HL-60/S4 treated with phorbol 12-myristate 13-acetate at 8.2 ng/mL for 4 days and 3 days (cell line): Measurements from ENCODE around the gene CLP1.
"Not testable (repeated sequence)": the region's sequence is repeated elsewhere in the genome, so short reads cannot be mapped to it uniquely, and the experiment has no call there.

Experiments used
- in situ Hi-C: fragments of 300-500 bp; cut with MboI; formaldehyde crosslinking; loops from 2 replicates; pipeline ENCODE4 v1.15.0; 2022; ENCODE audit warnings: low sequenced_read_pairs

Gene CLP1

GRCh38 chr11:57640068-57640800 is 17.3 kb upstream of the CLP1 start:
- in situ Hi-C loops, result loop anchor here (5.0 to 10.0 kb wide), 2 partner anchors 73 to 295 kb away; partner anchors contain the start of gene UBE2L6

GRCh38 chr11:57641011-57641807 is 16.4 kb upstream of the CLP1 start:
- in situ Hi-C loops, result loop anchor here (5.0 to 10.0 kb wide), 2 partner anchors 74 to 296 kb away; partner anchors contain the start of gene UBE2L6

GRCh38 chr11:57643802-57644201 is 13.8 kb upstream of the CLP1 start:
- in situ Hi-C loops, result loop anchor here (5.0 to 10.0 kb wide), 2 partner anchors 77 to 299 kb away; partner anchors contain the start of gene UBE2L6

- in situ Hi-C loops, result loop anchor here (5.0 to 10.0 kb wide), 2 partner anchors 78 to 300 kb away; partner anchors contain the start of gene UBE2L6
Observed at GRCh38 chr11:57644748-57645688, 12.5 kb upstream of the CLP1 start.

GRCh38 chr11:57645689-57646085 is 11.9 kb upstream of the CLP1 start:
- in situ Hi-C loops, result loop anchor here (10.0 kb wide), 1 partner anchor 301 kb away; no protein-coding TSS in a partner anchor

- in situ Hi-C loops, result loop anchor here (10.0 kb wide), 1 partner anchor 301 kb away; no protein-coding TSS in a partner anchor
Observed at GRCh38 chr11:57646194-57646798, 11.3 kb upstream of the CLP1 start.

- in situ Hi-C loops, result loop anchor here (10.0 kb wide), 1 partner anchor 302 kb away; no protein-coding TSS in a partner anchor
Observed at GRCh38 chr11:57646799-57647303, 10.7 kb upstream of the CLP1 start.

GRCh38 chr11:57647372-57647771 is 10.2 kb upstream of the CLP1 start:
- in situ Hi-C loops, result loop anchor here (10.0 kb wide), 1 partner anchor 303 kb away; no protein-coding TSS in a partner anchor

GRCh38 chr11:57647960-57648800 is 9.4 kb upstream of the CLP1 start:
- in situ Hi-C loops, result loop anchor here (10.0 kb wide), 1 partner anchor 303 kb away; no protein-coding TSS in a partner anchor

- in situ Hi-C loops, result loop anchor here (10.0 kb wide), 1 partner anchor 304 kb away; no protein-coding TSS in a partner anchor
Observed at GRCh38 chr11:57648801-57649735, 8.5 kb upstream of the CLP1 start.

GRCh38 chr11:57649826-57650738 is 7.5 kb upstream of the CLP1 start, which contains the start of gene YPEL4:
Gene YPEL4, minus strand, starts transcription at chr11:57649912. Its CDS starts 2,805 bp downstream, at chr11:57647107.
- in situ Hi-C loops, result loop anchor here (10.0 kb wide), 1 partner anchor 305 kb away; no protein-coding TSS in a partner anchor

GRCh38 chr11:57650739-57651090 is 6.8 kb upstream of the CLP1 start:
- in situ Hi-C loops, result no loop called here

GRCh38 chr11:57651408-57651807 is 6.2 kb upstream of the CLP1 start:
- in situ Hi-C loops, result no loop called here

- in situ Hi-C loops, result not testable (repeated sequence)
Observed at GRCh38 chr11:57652230-57652629, 5.3 kb upstream of the CLP1 start.

- in situ Hi-C loops, result no loop called here
Observed at GRCh38 chr11:57652662-57653061, 4.9 kb upstream of the CLP1 start.

- in situ Hi-C loops, result no loop called here
Observed at GRCh38 chr11:57653163-57653562, 4.4 kb upstream of the CLP1 start.

GRCh38 chr11:57656885-57657193 is 723 bp upstream of the CLP1 start:
- in situ Hi-C loops, result no loop called here
